Effector memory CD8-positive, alpha-beta T cell (primary cell): Measurements from ENCODE around the gene KLHL21.
"Not testable (repeated sequence)": the region's sequence is repeated elsewhere in the genome, so short reads cannot be mapped to it uniquely, and the experiment has no call there.

Experiments used
- ATAC-seq: fragments of 150-1000 bp; cut with Tn5 transposase; replicated peaks from 2 replicates; pipeline ENCODE4 v1.10.0; 2021; ENCODE audit warnings: mild to moderate bottlenecking, moderate library complexity
- DNase-seq, 3 experiments: peaks; one replicate each; pipeline ENCODE4 v3.0.0; 2021
- H3K27ac Mint-ChIP-seq, 2 donors: one replicate each; pipeline ENCODE4 v1.8.0; 2022; ENCODE audit warnings: mild to moderate bottlenecking in 2 of 2, mixed read lengths in 2 of 2, moderate library complexity in 2 of 2
- H3K27me3 Mint-ChIP-seq, 2 donors: one replicate each; pipeline ENCODE4 v1.8.0; 2022; ENCODE audit warnings: mixed read lengths in 2 of 2
- H3K36me3 Mint-ChIP-seq: one replicate; pipeline ENCODE4 v1.8.0; 2022; ENCODE audit warnings: mild to moderate bottlenecking, moderate library complexity, mixed read lengths; ENCODE audit not compliant: insufficient read depth
- H3K4me1 Mint-ChIP-seq, 2 donors: one replicate each; pipeline ENCODE4 v1.8.0; 2022; ENCODE audit warnings: low read depth in 2 of 2, mixed read lengths in 2 of 2
- H3K4me3 Mint-ChIP-seq, 2 donors: one replicate each; pipeline ENCODE4 v1.8.0; 2022; ENCODE audit warnings: mild to moderate bottlenecking in 2 of 2, mixed read lengths in 2 of 2, moderate library complexity in 2 of 2
- H3K9me3 Mint-ChIP-seq, 2 donors: one replicate each; pipeline ENCODE4 v1.8.0; 2022; ENCODE audit warnings: mixed read lengths in 2 of 2
- total RNA-seq, 9 experiments: gene quantifications; one replicate each; lab custom pipeline; 2026; lab: John Stamatoyannopoulos, UW

Gene KLHL21, protein sequence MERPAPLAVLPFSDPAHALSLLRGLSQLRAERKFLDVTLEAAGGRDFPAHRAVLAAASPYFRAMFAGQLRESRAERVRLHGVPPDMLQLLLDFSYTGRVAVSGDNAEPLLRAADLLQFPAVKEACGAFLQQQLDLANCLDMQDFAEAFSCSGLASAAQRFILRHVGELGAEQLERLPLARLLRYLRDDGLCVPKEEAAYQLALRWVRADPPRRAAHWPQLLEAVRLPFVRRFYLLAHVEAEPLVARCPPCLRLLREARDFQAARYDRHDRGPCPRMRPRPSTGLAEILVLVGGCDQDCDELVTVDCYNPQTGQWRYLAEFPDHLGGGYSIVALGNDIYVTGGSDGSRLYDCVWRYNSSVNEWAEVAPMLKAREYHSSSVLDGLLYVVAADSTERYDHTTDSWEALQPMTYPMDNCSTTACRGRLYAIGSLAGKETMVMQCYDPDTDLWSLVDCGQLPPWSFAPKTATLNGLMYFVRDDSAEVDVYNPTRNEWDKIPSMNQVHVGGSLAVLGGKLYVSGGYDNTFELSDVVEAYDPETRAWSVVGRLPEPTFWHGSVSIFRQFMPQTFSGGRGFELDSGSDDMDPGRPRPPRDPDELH
- 77.3 to 208 (median 127) reads per million in 9 experiments for total RNA-seq

DNA sequence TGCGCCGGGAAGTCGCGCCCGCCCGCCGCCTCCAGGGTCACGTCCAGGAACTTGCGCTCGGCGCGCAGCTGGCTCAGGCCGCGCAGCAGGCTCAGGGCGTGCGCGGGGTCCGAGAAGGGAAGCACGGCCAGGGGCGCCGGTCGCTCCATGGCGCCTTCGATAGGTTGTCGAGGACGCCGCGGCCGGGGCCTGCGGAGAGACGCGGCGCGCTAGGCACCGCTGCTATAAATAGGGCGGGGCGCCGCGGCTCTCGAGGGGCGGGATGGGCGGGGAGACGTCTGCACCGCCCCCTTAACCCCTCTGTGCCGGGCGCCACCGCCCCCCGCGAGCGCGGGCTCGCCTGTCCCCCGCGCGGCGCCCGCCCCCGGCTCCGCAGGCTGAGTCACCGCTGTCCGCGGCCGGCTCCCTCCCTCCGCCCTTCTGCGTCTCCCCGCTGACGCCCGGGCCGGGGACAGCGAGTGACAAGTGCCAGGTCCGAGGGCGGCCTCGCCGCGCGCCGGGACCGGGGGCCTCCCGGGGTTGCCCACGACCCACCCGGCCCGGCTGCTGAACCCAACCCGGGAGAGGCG is at the start of gene KLHL21:
Gene KLHL21, minus strand, starts transcription at position 201 of the 569 bp plus-strand sequence. Its CDS starts 52 bp downstream, at position 149.
- DNase-seq, result peak; percentile 76 to 81 (median 79)
- H3K27me3 Mint-ChIP-seq, result no peaks in the 10 kb centered on the region
- H3K9me3 Mint-ChIP-seq, result no peaks in the 10 kb centered on the region
- peaks cover 38% of the 10 kb centered on the region for H3K36me3 Mint-ChIP-seq
- H3K27ac Mint-ChIP-seq, result peak within 1 kb of the TSS; percentile 92 to 98
- peak; percentile 64 for ATAC-seq
- H3K4me1 Mint-ChIP-seq, result peaks cover 25 to 34% of the 10 kb centered on the region in 2 donors
- H3K4me3 Mint-ChIP-seq, result peak within 1 kb of the TSS; percentile 94 to 96

- no peaks in the 10 kb centered on the region for H3K4me1 Mint-ChIP-seq
- DNase-seq, result no peak
- H3K4me3 Mint-ChIP-seq, result no peak overlapping the region
- H3K9me3 Mint-ChIP-seq, result no peaks in the 10 kb centered on the region
- H3K27ac Mint-ChIP-seq, result peak overlapping the region in 1 of 2 donors; percentile 8
- H3K27me3 Mint-ChIP-seq, result no peaks in the 10 kb centered on the region
- H3K36me3 Mint-ChIP-seq, result peaks cover 16% of the 10 kb centered on the region
- ATAC-seq, result no peak
Observed at GRCh38 chr1:6651909-6652308, 49.2 kb upstream of the KLHL21 start.

GRCh38 chr1:6648556-6648955 is 45.9 kb upstream of the KLHL21 start:
- no peak for DNase-seq
- no peak overlapping the region for H3K27ac Mint-ChIP-seq

GRCh38 chr1:6646499-6647148 is 44.0 kb upstream of the KLHL21 start:
- Mint-ChIP-seq H3K9me3 (no peaks in the 10 kb centered on the region), H3K36me3 (peaks cover 12% of the 10 kb centered on the region), H3K27me3 (no peaks in the 10 kb centered on the region), H3K4me1 (peaks cover 0 to 2% of the 10 kb centered on the region in 2 donors), H3K4me3 (no peak overlapping the region), H3K27ac (no peak overlapping the region)
- ATAC-seq, result peak; percentile 41
- peak; percentile 8 to 30 (median 21) for DNase-seq

More at GRCh38 chr1:6648556-6648955, 45.9 kb upstream of the KLHL21 start:
- Mint-ChIP-seq H3K4me3 (no peak overlapping the region), H3K9me3 (no peaks in the 10 kb centered on the region), H3K36me3 (peaks cover 11% of the 10 kb centered on the region), H3K4me1 (peaks cover 0 to 2% of the 10 kb centered on the region in 2 donors), H3K27me3 (no peaks in the 10 kb centered on the region)
- no peak for ATAC-seq

DNA sequence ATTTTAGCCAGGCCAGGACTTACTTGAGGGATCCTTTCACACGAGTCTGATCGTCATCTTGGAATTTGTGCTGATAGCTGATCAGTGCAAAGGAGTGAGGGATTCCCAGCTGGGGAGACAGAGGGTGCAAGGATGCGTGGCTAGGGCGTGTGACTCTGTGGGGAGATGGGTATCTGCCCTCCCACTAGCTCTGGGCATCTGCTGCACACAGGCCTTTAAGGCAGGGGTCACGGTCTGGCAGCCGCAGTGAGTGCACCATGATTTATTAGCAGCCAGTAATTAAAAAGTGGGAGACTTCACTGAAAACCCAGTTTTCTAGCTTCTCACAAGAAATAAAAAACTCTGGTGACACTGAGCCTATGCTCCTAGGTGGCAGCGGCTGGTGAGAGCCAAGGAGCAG is 42.3 kb upstream of the KLHL21 start:
- Mint-ChIP-seq H3K27ac (no peak overlapping the region), H3K27me3 (no peaks in the 10 kb centered on the region), H3K4me1 (peaks cover 0 to 2% of the 10 kb centered on the region in 2 donors), H3K36me3 (peaks cover 11% of the 10 kb centered on the region), H3K4me3 (no peak overlapping the region), H3K9me3 (no peaks in the 10 kb centered on the region)
- DNase-seq, result no peak
- ATAC-seq, result no peak

- H3K27me3 Mint-ChIP-seq, H3K4me1 Mint-ChIP-seq, ATAC-seq, H3K27ac Mint-ChIP-seq, DNase-seq, H3K4me3 Mint-ChIP-seq, H3K9me3 Mint-ChIP-seq: not testable (repeated sequence)
- peaks cover 34% of the 10 kb centered on the region for H3K36me3 Mint-ChIP-seq
Observed at GRCh38 chr1:6640867-6641266, 38.2 kb upstream of the KLHL21 start.

DNA sequence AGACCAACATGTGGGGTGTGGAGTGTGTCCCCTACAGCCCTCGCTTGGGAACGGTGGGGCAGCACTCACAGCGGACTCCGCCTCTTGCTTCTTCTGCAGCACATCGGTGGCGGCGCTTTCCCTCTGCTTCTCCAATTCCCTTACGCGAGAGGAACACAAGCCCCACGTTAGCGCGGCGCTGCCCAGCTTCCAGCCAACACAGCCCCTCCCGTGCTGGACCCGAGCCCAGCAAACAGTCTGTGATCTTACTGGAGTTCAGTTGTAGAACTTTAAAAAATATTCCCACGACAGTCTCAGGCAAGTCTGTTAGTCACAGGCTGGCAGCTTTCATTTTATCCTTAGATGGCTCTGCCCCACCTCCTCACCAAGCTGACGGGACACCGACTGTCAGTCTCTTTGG is 35.6 kb upstream of the KLHL21 start:
- no peaks in the 10 kb centered on the region for H3K9me3 Mint-ChIP-seq
- no peak overlapping the region for H3K27ac Mint-ChIP-seq
- ATAC-seq (no peak), DNase-seq (no peak)
- H3K4me1 Mint-ChIP-seq, result no peaks in the 10 kb centered on the region
- no peaks in the 10 kb centered on the region for H3K27me3 Mint-ChIP-seq
- H3K4me3 Mint-ChIP-seq, result no peak overlapping the region
- peaks cover 57% of the 10 kb centered on the region for H3K36me3 Mint-ChIP-seq

- no peak for ATAC-seq
- peaks cover 58% of the 10 kb centered on the region for H3K36me3 Mint-ChIP-seq
- H3K27ac Mint-ChIP-seq, result no peak overlapping the region
- H3K4me1 Mint-ChIP-seq, result no peaks in the 10 kb centered on the region
- no peaks in the 10 kb centered on the region for H3K27me3 Mint-ChIP-seq
- DNase-seq, result no peak
- no peak overlapping the region for H3K4me3 Mint-ChIP-seq
- no peaks in the 10 kb centered on the region for H3K9me3 Mint-ChIP-seq
Observed at GRCh38 chr1:6637770-6638169, 35.1 kb upstream of the KLHL21 start.

DNA sequence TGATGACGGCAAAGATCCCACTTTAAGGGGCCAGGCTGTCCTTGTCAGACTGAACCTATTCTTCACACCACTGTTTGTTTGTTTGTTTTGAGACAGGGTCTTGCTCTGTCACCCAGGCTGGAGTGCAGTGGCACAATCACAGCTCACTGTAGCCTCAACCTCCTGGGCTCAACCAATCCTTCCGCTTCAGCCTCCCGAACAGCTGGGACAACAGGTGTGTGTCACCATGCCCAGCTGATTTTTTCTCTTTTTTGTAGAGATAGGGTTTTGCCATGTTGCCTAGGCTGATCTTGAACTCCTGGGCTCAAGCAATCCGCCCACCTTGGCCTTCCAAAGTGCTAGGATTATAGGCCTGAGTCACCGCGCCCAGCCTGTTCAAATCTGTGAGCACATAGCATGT is 34.1 kb upstream of the KLHL21 start:
- not testable (repeated sequence) for DNase-seq, H3K4me3 Mint-ChIP-seq, H3K9me3 Mint-ChIP-seq, ATAC-seq, H3K27me3 Mint-ChIP-seq, H3K4me1 Mint-ChIP-seq
- H3K27ac Mint-ChIP-seq, result peak overlapping the region in 1 of 2 donors; percentile 35
- H3K36me3 Mint-ChIP-seq, result peaks cover 64% of the 10 kb centered on the region

DNA sequence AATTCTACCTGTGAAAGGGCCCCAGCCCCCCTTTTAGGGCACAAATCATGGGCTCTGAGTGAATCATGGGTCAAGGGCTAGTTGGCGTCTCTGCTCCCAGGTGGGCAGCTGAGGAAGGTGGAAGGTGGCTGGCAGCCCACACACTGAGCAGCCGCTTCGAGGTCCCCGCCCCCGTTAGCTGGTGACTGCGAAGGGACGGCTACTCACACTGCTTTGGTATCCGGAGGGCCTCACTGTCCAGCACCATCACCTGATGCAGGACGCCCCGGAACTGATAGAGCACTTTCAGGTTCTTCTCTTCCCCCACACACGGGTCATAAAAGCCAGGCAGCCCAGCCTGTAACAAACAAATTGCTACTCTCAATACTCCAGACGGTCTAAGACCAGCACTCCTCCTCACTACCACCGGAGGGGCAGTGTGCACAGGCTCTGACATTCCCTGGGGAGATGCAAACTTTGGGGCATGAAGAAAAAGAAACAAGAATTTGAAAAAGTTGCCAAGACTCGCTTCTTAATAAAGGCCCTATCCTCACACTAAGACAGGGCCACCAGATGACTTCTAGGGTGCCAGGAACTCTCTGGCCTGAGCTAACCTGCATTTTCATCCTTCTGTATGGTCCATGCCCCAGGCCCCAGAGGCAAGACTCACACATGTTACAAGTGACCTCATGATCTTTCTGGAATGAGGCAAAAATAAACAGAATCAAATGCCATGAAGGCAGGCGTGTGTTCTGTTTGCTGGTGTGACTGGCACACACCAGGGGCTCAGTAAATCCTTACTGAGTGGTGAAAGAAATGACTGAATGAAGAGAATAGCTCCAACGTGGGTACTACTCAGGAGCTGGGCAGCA is 33.5 kb upstream of the KLHL21 start:
- H3K27me3 Mint-ChIP-seq, result no peaks in the 10 kb centered on the region
- peak overlapping the region in 1 of 2 donors; percentile 35 for H3K27ac Mint-ChIP-seq
- DNase-seq (no peak), ATAC-seq (no peak)
- H3K9me3 Mint-ChIP-seq, result no peaks in the 10 kb centered on the region
- H3K4me3 Mint-ChIP-seq, result no peak overlapping the region
- H3K4me1 Mint-ChIP-seq, result no peaks in the 10 kb centered on the region
- peaks cover 65% of the 10 kb centered on the region for H3K36me3 Mint-ChIP-seq

GRCh38 chr1:6635161-6635909 is 32.7 kb upstream of the KLHL21 start:
- H3K36me3 Mint-ChIP-seq, result peaks cover 67% of the 10 kb centered on the region
- H3K27me3 Mint-ChIP-seq, result no peaks in the 10 kb centered on the region
- H3K27ac Mint-ChIP-seq, result no peak overlapping the region
- no peak overlapping the region for H3K4me3 Mint-ChIP-seq
- no peaks in the 10 kb centered on the region for H3K9me3 Mint-ChIP-seq
- no peak for DNase-seq
- H3K4me1 Mint-ChIP-seq, result no peaks in the 10 kb centered on the region
- no peak for ATAC-seq

- H3K36me3 Mint-ChIP-seq, result peaks cover 69% of the 10 kb centered on the region
- peaks cover 1 to 2% of the 10 kb centered on the region in 2 donors for H3K4me1 Mint-ChIP-seq
- DNase-seq, result peak in 2 of 3 experiments; percentile 17 to 21
- H3K9me3 Mint-ChIP-seq, result no peaks in the 10 kb centered on the region
- H3K27me3 Mint-ChIP-seq, result no peaks in the 10 kb centered on the region
- peak; percentile 42 for ATAC-seq
- no peak overlapping the region for H3K27ac Mint-ChIP-seq
- H3K4me3 Mint-ChIP-seq, result no peak overlapping the region
Observed at GRCh38 chr1:6634371-6635052, 31.8 kb upstream of the KLHL21 start.
